Uterus (tissue), 2 donors: ENCODE results near the gene VRK3.

Experiments
- CTCF ChIP-seq, 4 experiments: fragments of 200-600 bp in 2 of 4; fragments of 450-650 bp in 2 of 4; sonication (generic) in 2 of 4; IDR thresholded peaks; one replicate each; pipeline ENCODE4 v1.5.1; 2016 to 2019; ENCODE audit warnings: antibody characterized with exemption in 4 of 4, mild to moderate bottlenecking in 2 of 4, moderate library complexity in 1 of 4
- POLR2A ChIP-seq, 2 donors: fragments of 450-650 bp; IDR thresholded peaks; one replicate each; pipeline ENCODE4 v1.6.1; 2016; ENCODE audit warnings: antibody characterized with exemption in 2 of 2, mild to moderate bottlenecking in 1 of 2, moderate library complexity in 1 of 2

- no peak for TF ChIP-seq CTCF (IDR thresholded peaks at IDR 0.05)
- no peak for TF ChIP-seq POLR2A (IDR thresholded peaks at IDR 0.05)
Observed at GRCh38 chr19:49985871-49986270, 39.3 kb downstream of the VRK3 start.
